Fibroblast of pulmonary artery (primary cell): ENCODE results near the gene ACTL6B.
"Not testable (repeated sequence)": the region's sequence is repeated elsewhere in the genome, so short reads cannot be mapped to it uniquely, and the experiment has no call there.

Experiments used
- DNase-seq: peaks from one replicate; pipeline ENCODE4 v3.0.0-alpha.2; 2010; ENCODE audit warnings: low read depth
- H3K4me3 ChIP-seq: replicated peaks from 2 replicates; pipeline ENCODE4 v1.5.1; 2011; ENCODE audit warnings: low read depth, mild to moderate bottlenecking, control low read depth, low read length, moderate library complexity
- TF ChIP-seq, protein P1 (sequence below): IDR thresholded peaks from 2 replicates; pipeline ENCODE4 v1.5.1; 2011; ENCODE audit warnings: mild to moderate bottlenecking, control low read depth, low read length, inconsistent platforms; ENCODE audit errors: missing control alignments

Gene ACTL6B

DNA sequence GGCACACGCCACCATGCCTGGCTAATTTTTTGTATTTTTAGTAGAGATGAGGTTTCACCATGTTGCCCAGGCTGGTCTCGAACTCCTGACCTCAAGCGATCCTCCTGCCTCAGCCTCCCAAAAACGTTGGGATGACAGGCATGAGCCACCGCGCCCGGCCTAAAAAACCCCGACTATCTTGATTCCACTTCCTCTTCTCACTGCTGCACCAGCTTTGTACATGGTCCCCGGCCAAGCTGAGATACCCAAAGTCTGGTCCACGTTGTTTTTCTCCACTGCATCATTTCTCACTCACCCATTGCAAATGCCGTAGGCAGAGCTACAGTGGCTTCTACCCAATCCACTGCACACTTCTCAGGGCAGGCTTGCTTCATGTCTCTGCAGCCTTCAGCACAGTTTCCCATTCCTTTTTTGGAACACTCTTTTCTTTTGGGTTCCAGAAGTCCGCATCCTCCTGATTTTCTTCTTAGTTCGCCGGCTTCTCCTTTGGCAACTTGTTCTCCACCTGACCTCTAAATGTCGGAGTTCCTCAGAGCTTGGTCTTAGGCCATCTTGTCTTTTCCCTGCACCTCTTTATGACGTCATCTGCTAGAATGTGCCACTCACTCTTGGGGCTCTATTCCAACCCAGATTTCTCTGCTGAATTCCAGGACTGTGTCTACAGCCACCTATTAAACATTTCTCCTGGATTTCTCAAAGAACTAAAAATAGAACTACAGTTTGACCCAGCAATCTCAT is 11.3 kb upstream of the ACTL6B start:
- DNase-seq: no peak
- TF ChIP-seq, protein P1, sequence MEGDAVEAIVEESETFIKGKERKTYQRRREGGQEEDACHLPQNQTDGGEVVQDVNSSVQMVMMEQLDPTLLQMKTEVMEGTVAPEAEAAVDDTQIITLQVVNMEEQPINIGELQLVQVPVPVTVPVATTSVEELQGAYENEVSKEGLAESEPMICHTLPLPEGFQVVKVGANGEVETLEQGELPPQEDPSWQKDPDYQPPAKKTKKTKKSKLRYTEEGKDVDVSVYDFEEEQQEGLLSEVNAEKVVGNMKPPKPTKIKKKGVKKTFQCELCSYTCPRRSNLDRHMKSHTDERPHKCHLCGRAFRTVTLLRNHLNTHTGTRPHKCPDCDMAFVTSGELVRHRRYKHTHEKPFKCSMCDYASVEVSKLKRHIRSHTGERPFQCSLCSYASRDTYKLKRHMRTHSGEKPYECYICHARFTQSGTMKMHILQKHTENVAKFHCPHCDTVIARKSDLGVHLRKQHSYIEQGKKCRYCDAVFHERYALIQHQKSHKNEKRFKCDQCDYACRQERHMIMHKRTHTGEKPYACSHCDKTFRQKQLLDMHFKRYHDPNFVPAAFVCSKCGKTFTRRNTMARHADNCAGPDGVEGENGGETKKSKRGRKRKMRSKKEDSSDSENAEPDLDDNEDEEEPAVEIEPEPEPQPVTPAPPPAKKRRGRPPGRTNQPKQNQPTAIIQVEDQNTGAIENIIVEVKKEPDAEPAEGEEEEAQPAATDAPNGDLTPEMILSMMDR: no peak
- no peak overlapping the region for H3K4me3 ChIP-seq

DNA sequence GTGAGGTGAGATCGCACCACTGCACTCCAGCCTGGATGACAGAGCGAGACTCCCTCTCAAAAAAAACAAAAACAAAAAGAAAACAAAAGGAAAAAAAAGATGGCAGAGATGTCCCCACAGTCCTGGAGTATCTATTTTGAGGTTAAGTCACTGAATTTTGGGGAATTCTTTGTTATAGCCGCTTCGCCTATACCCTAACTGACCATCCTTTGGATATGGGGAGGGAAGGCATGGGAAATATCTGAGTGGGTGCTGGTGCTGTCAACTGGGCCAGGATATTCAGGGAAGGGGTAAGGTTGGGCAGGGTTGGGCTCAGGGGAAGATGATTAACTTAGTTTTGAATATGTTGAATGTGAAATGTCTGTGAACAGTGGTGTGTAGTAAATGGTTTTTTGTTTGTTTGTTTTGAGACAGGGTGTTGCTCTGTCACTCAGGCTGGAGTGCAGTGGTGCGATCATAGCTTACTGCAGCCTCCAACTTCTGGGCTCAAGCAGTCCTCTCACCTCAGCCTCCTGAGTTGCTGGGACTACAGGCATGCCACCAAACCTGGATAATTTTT is 9.0 kb upstream of the ACTL6B start:
- no peak for DNase-seq
- TF ChIP-seq, protein P1: no peak
- no peak overlapping the region for H3K4me3 ChIP-seq

DNA sequence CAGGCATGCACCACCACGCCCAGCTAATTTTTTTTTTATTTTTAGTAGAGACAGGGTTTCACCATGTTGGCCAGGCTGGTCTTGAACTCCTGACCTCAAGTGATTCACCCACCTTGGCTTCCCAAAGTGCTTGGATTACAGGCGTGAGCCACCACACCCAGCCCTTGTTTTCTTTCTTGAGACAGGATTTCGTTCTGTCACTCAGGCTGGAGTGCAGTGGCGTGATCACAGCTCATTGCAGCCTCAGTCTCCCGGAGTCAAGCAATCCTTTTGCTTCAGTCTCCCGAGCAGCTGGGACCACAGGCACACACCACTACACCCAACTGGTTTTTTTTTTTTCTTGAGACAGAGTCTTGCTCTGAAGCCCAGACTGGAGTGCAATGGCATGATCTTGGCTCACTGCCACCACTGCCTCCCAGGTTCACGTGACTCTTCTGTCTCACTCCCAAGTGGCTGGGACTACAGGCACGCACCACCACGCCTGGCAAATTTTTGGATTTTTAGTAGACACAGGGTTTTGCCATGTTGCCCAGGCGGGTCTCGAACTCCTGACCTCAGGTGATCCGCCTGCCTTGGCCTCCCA is 6.0 kb upstream of the ACTL6B start:
- H3K4me3 ChIP-seq, DNase-seq: not testable (repeated sequence)

DNA sequence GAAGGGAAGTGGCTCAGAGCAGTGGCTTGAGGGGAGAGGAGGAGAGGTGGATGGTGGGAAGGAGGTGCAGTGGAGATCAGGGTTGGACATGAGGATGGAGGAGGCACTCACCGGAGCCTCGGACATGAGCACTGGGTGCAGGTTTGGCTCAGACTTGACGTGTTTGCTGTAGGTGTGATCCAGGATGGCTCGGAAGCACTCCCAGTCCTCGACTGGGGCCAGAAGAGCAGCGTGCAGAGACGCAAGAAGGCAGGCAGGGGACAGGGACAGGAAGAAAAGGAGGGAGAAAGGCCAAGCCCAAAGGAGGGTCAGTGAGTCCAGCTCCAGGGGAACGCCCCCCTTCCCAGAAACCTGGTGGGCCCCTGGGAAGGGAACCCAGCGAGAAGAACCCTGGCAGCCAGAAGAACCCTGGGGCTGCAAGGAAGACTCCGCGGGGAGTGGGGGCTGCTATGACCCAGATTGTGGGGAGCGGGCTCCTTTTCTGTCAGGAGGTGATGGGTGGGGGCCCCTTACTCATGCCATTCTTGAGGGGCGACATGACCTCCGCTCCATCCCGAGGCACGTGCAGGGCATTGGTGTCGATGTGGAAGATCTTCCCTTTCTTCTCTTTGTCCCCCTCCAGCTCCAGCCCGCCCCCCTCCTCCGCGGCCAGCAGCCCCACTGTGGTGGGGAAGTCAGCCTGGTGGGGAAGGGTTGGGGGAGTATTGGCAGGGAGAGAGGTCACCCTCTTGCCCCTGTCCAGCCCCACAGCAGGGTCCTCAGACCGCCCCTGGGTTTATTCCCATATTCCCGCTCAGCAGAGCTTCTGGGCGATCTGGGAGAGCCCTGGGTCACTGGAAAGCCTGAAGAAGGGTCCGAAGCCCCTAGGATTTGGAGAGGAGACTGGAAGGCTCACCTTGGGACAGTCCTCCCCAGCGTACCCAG is 1.1 kb downstream of the ACTL6B start:
- no peak overlapping the region for H3K4me3 ChIP-seq
- TF ChIP-seq, protein P1: no peak
- no peak for DNase-seq

DNA sequence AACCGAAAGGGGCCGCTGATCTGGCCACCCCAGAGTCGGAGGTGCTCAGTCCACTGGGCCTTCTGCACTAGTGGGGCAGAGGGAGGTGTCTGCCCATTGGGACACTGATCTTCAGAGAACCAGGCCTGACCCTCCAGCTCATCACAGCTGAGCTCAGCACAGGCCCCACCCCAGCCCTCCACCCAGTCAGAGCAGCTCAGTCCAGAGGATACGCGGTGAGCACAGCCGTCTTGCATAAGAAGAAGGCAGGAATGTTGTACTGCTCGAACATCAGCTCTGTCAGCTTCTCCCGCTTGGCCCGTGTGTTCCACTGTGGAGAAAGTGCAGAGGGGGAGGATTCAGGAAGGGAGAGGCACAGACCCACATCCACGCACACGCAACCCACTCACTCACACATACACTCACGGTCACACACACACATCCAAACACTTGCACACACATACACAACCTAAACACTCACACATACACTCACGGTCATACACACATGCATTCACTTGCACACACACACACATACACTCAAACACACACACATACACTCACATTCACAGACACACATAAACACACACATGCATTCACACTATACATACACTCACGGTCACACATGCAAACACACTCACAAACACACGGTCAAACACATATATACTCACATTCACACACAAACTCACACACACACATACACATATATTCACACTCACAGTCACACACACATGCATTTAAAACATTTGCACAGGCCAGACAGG is 6.3 kb downstream of the ACTL6B start:
- H3K4me3 ChIP-seq: no peak overlapping the region
- TF ChIP-seq, protein P1: no peak
- DNase-seq: peak; percentile 8

DNA sequence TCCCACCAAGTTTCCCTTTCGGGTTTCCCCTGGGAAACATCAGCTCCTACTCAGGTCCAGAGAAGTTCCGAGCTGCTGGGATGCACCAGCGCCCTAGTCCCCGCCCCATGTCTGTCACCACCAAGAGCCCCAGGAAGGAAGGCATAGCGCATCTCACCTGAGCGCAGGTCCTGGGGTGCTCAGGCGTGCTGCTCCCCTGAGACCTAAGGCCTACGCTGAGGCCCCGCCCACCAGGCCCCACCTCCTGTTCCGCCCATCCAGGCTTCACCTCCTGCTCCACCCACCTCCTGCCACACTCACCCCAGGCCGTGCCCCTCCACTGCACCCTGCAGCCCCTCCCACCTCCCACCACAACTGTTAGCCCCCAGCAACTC is 13.7 kb downstream of the ACTL6B start:
- TF ChIP-seq, protein P1: no peak
- H3K4me3 ChIP-seq: no peak overlapping the region
- DNase-seq: no peak
